Astrocyte (in vitro differentiated cells and primary cell): ENCODE data around the gene CCNT2. TPM values are rescaled to one million over a fixed set of nuclear protein-coding genes. Genes with fewer than 3 reads are reported as not detected.
"Not testable (repeated sequence)": the region's sequence is repeated elsewhere in the genome, so short reads cannot be mapped to it uniquely, and the experiment has no call there.

Experiments
- DNase-seq: peaks from one replicate; pipeline ENCODE4 v3.0.0-alpha.2; 2010; ENCODE audit warnings: low read depth
- FAIRE-seq: peaks from 2 replicates; lab custom pipeline; 2011; peaks lifted over from hg19 to GRCh38; lab: Jason Lieb, UNC
- H2AFZ ChIP-seq: 2 replicates; pipeline ENCODE4 v1.6.0; 2012; ENCODE audit warnings: low read depth, low read length, inconsistent platforms
- H3K27ac ChIP-seq: 2 replicates; pipeline ENCODE4 v1.5.1; 2011; ENCODE audit warnings: low read depth, low read length, inconsistent platforms
- H3K27me3 ChIP-seq: 2 replicates; pipeline ENCODE4 v1.6.0; 2011; ENCODE audit warnings: low read length, inconsistent platforms; ENCODE audit not compliant: insufficient read depth
- H3K36me3 ChIP-seq: 2 replicates; pipeline ENCODE4 v1.5.1; 2011; ENCODE audit warnings: low read length, inconsistent platforms; ENCODE audit not compliant: insufficient read depth
- H3K4me1 ChIP-seq: 2 replicates; pipeline ENCODE4 v1.5.1; 2011; ENCODE audit warnings: low read length, inconsistent platforms; ENCODE audit not compliant: insufficient read depth
- H3K4me2 ChIP-seq: 2 replicates; pipeline ENCODE4 v1.6.0; 2012; ENCODE audit warnings: low read length, inconsistent platforms
- H3K4me3 ChIP-seq: 2 replicates; pipeline ENCODE4 v1.5.1; 2011; ENCODE audit warnings: low read depth, mild to moderate bottlenecking, low read length, inconsistent platforms; ENCODE audit not compliant: insufficient read depth
- H3K79me2 ChIP-seq: 2 replicates; pipeline ENCODE4 v1.6.0; 2012; ENCODE audit warnings: mild to moderate bottlenecking, low read length, inconsistent platforms; ENCODE audit not compliant: insufficient read depth
- H3K9ac ChIP-seq: 2 replicates; pipeline ENCODE4 v1.6.0; 2012; ENCODE audit warnings: mild to moderate bottlenecking, low read length, inconsistent platforms
- H3K9me3 ChIP-seq: 2 replicates; pipeline ENCODE4 v1.5.1; 2012; ENCODE audit warnings: low read depth, mild to moderate bottlenecking, low read length, inconsistent platforms; ENCODE audit not compliant: insufficient read depth
- H4K20me1 ChIP-seq: 2 replicates; pipeline ENCODE4 v1.6.0; 2012; ENCODE audit warnings: low read length, inconsistent platforms; ENCODE audit not compliant: insufficient read depth
- H3K27ac Mint-ChIP-seq: one replicate; pipeline ENCODE4 v1.8.0; 2021; ENCODE audit warnings: mild to moderate bottlenecking, mixed read lengths; ENCODE audit not compliant: unreplicated experiment
- H3K27me3 Mint-ChIP-seq: one replicate; pipeline ENCODE4 v1.8.0; 2021; ENCODE audit warnings: low read depth, mixed read lengths; ENCODE audit not compliant: unreplicated experiment
- H3K36me3 Mint-ChIP-seq: one replicate; pipeline ENCODE4 v1.8.0; 2021; ENCODE audit warnings: low read depth, mixed read lengths; ENCODE audit not compliant: unreplicated experiment
- H3K4me1 Mint-ChIP-seq: one replicate; pipeline ENCODE4 v1.8.0; 2021; ENCODE audit warnings: low read depth, mixed read lengths; ENCODE audit not compliant: unreplicated experiment
- H3K4me3 Mint-ChIP-seq: one replicate; pipeline ENCODE4 v1.8.0; 2021; ENCODE audit warnings: mild to moderate bottlenecking, moderate library complexity, mixed read lengths; ENCODE audit not compliant: unreplicated experiment
- H3K9me3 Mint-ChIP-seq: one replicate; pipeline ENCODE4 v1.8.0; 2021; ENCODE audit warnings: mild to moderate bottlenecking, mixed read lengths; ENCODE audit not compliant: unreplicated experiment
- EZH2 ChIP-seq: IDR thresholded peaks from 2 replicates; pipeline ENCODE4 v1.6.1; 2012; ENCODE audit warnings: mild to moderate bottlenecking, low read length, inconsistent platforms; ENCODE audit not compliant: insufficient read depth
- total RNA-seq: library from RNA; stranded (reverse); gene quantifications from 2 replicates; pipeline ENCODE4 v1.2.1, GENCODE V29; 2021
- TF ChIP-seq, protein P1 (sequence below): IDR thresholded peaks from 2 replicates; pipeline ENCODE4 v1.5.1; 2011; ENCODE audit warnings: low read depth, mild to moderate bottlenecking, inconsistent platforms, low read length, moderate library complexity; ENCODE audit not compliant: insufficient read depth

The CCNT2 gene
- total RNA-seq, 1 donor from 2014 or later = 33.2 TPM

DNA sequence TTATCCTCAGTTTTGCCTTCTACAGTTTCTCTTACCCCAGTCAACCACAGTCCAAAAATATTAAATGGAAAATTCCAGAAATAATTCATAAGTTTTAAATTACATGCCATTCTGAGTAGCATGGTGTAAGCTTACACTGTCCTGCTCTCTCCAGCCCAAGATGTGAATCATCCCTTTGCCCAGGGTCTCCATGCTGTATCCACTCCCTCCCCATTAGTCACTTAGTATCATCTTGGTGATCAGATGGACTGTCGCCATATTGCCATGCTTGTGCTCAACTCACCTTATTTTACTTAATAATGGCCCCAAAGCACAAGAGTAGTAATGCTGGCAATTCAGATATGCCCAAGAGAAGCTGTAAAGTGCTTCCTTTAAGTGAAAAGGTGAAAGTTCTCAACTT is 18.5 kb upstream of the CCNT2 start:
- H3K27ac ChIP-seq = no peak overlapping the region
- H3K36me3 ChIP-seq = no peaks in the 10 kb centered on the region
- H3K36me3 Mint-ChIP-seq = no peaks in the 10 kb centered on the region
- FAIRE-seq = no peak
- no peak overlapping the region for H3K27ac Mint-ChIP-seq
- no peak overlapping the region for H3K4me2 ChIP-seq
- no peak overlapping the region for H3K9ac ChIP-seq
- peak; percentile 59 for DNase-seq
- no peaks in the 10 kb centered on the region for H3K9me3 ChIP-seq
- TF ChIP-seq, protein P1, sequence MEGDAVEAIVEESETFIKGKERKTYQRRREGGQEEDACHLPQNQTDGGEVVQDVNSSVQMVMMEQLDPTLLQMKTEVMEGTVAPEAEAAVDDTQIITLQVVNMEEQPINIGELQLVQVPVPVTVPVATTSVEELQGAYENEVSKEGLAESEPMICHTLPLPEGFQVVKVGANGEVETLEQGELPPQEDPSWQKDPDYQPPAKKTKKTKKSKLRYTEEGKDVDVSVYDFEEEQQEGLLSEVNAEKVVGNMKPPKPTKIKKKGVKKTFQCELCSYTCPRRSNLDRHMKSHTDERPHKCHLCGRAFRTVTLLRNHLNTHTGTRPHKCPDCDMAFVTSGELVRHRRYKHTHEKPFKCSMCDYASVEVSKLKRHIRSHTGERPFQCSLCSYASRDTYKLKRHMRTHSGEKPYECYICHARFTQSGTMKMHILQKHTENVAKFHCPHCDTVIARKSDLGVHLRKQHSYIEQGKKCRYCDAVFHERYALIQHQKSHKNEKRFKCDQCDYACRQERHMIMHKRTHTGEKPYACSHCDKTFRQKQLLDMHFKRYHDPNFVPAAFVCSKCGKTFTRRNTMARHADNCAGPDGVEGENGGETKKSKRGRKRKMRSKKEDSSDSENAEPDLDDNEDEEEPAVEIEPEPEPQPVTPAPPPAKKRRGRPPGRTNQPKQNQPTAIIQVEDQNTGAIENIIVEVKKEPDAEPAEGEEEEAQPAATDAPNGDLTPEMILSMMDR = no peak
- TF ChIP-seq EZH2 = no peak
- no peaks in the 10 kb centered on the region for H4K20me1 ChIP-seq
- H3K4me1 Mint-ChIP-seq = peaks cover 3% of the 10 kb centered on the region
- H3K27me3 ChIP-seq = no peaks in the 10 kb centered on the region
- no peaks in the 10 kb centered on the region for H3K79me2 ChIP-seq
- H3K4me3 ChIP-seq = no peak overlapping the region
- no peaks in the 10 kb centered on the region for H3K9me3 Mint-ChIP-seq
- no peaks in the 10 kb centered on the region for H3K4me1 ChIP-seq
- H2AFZ ChIP-seq = no peak overlapping the region
- H3K4me3 Mint-ChIP-seq = no peak overlapping the region
- no peaks in the 10 kb centered on the region for H3K27me3 Mint-ChIP-seq

DNA sequence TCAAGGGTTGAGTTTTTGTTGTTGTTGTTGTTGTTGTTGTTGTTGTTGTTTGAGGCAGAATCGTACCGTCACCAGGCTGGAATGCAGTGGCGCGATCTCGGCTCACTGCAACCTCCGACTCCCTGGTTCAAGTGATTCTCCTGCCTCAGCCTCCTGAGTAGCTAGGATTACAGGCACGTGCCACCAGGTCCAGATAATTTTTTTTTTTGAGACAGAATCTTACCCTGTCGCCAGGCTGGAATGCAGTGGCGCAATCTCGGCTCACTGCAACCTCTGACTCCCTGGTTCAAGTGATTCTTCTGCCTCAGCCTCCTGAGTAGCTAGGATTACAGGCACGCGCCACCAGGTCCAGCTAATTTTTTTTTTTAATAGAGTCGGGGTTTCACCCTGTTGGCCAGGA is 14.9 kb upstream of the CCNT2 start:
- H3K9me3 Mint-ChIP-seq, H3K27me3 Mint-ChIP-seq, H3K9me3 ChIP-seq, H3K4me1 Mint-ChIP-seq, DNase-seq, H2AFZ ChIP-seq, H3K9ac ChIP-seq, H3K36me3 ChIP-seq, FAIRE-seq, H3K4me3 ChIP-seq, H3K27me3 ChIP-seq, H3K36me3 Mint-ChIP-seq, H4K20me1 ChIP-seq, H3K4me1 ChIP-seq, H3K4me2 ChIP-seq, H3K27ac Mint-ChIP-seq, H3K27ac ChIP-seq, H3K79me2 ChIP-seq, H3K4me3 Mint-ChIP-seq: not testable (repeated sequence)

GRCh38 chr2:134905168-134905567 is 13.5 kb upstream of the CCNT2 start:
- no peak overlapping the region for H2AFZ ChIP-seq
- Mint-ChIP-seq H3K4me1 (peaks cover 3% of the 10 kb centered on the region), H3K36me3 (no peaks in the 10 kb centered on the region), H3K27ac (no peak overlapping the region), H3K27me3 (no peaks in the 10 kb centered on the region), H3K4me3 (no peak overlapping the region), H3K9me3 (peaks cover 2% of the 10 kb centered on the region)
- H3K27me3 ChIP-seq = no peaks in the 10 kb centered on the region
- no peaks in the 10 kb centered on the region for H3K9me3 ChIP-seq
- no peaks in the 10 kb centered on the region for H3K36me3 ChIP-seq
- H3K9ac ChIP-seq = no peak overlapping the region
- no peak overlapping the region for H3K4me3 ChIP-seq
- no peaks in the 10 kb centered on the region for H4K20me1 ChIP-seq
- FAIRE-seq (no peak), DNase-seq (no peak)
- no peak overlapping the region for H3K4me2 ChIP-seq
- TF ChIP-seq EZH2 = no peak
- TF ChIP-seq, protein P1 = no peak
- no peaks in the 10 kb centered on the region for H3K79me2 ChIP-seq
- no peaks in the 10 kb centered on the region for H3K4me1 ChIP-seq
- no peak overlapping the region for H3K27ac ChIP-seq
